Measurements from ENCODE around the gene URB2. TPM values are rescaled to one million over a fixed set of nuclear protein-coding genes. Genes with fewer than 3 reads are reported as not detected.

Gene URB2
- total RNA-seq, 1 experiment from 2014 or later, result 19.7 TPM

- H3K27ac Mint-ChIP-seq (ENCODE audit: unreplicated experiment), result no peak overlapping the region
- no peaks in the 10 kb centered on the region for H3K27me3 Mint-ChIP-seq (ENCODE audit: insufficient read depth, unreplicated experiment)
- H3K4me3 ChIP-seq (ENCODE audit: low read depth, low read length), result no peak overlapping the region
- H3K36me3 Mint-ChIP-seq (ENCODE audit: insufficient read depth, unreplicated experiment), result peaks cover 34% of the 10 kb centered on the region
- H3K9me3 Mint-ChIP-seq (ENCODE audit: unreplicated experiment), result no peaks in the 10 kb centered on the region
- H3K9me3 ChIP-seq, result no peaks in the 10 kb centered on the region
- DNase-seq, result no peak
- CTCF ChIA-PET, result no interaction called here
- H3K4me1 ChIP-seq, result no peaks in the 10 kb centered on the region
- POLR2A ChIA-PET, result no interaction called here
- no peaks in the 10 kb centered on the region for H3K4me1 Mint-ChIP-seq (ENCODE audit: low read depth, unreplicated experiment)
- TF ChIP-seq CTCF (IDR thresholded peaks at IDR 0.05; ENCODE audit: insufficient read depth in 1 of 2, low read depth in 1 of 2, low read length in 1 of 2, severe bottlenecking in 1 of 2, unreplicated experiment in 1 of 2), result no peak
- no TSS peak for BruUV-seq (replicated peaks)
- intact Hi-C loops (cut with micrococcal nuclease; ENCODE audit: unreplicated experiment), result no loop called here
- H3K4me3 Mint-ChIP-seq (ENCODE audit: unreplicated experiment), result no peak overlapping the region
- H3K27me3 ChIP-seq (replicated peaks; ENCODE audit: control insufficient read depth, insufficient read depth, low read length), result no peaks in the 10 kb centered on the region
- H3K36me3 ChIP-seq (ENCODE audit: control insufficient read depth, insufficient read depth, low read length), result no peaks in the 10 kb centered on the region; the same call in 1 of the 2 replicates
These were observed 17.5 kb upstream of the URB2 start for GRCh38 chr1:229608590-229608989.

DNA sequence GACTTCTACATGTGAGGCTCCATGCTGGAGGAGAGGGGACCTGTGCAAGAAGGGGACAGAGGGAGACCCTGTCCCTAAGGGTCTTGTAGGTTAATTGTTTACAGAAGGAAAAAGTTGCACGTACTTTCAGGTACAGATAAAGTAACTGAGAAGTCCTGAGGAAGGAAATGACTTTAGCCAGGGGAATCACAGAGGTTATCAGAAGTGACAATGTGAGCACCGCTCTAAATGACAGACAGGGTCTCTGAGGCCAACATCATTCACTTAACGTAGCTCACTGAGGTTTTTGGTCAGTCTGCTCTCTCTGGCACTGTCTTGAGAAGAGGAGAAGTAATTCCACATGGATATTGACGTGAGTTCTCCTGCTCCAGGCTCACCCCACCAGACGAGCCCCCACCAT, 12.1 kb upstream of the URB2 start:
- no peaks in the 10 kb centered on the region for H3K9me3 Mint-ChIP-seq (ENCODE audit: unreplicated experiment)
- no peak for TF ChIP-seq CTCF (IDR thresholded peaks at IDR 0.05; ENCODE audit: insufficient read depth in 1 of 2, low read depth in 1 of 2, low read length in 1 of 2, severe bottlenecking in 1 of 2, unreplicated experiment in 1 of 2)
- H3K9me3 ChIP-seq, result no peaks in the 10 kb centered on the region
- no peaks in the 10 kb centered on the region for H3K27me3 Mint-ChIP-seq (ENCODE audit: insufficient read depth, unreplicated experiment)
- H3K4me1 Mint-ChIP-seq (ENCODE audit: low read depth, unreplicated experiment), result no peaks in the 10 kb centered on the region
- BruUV-seq (replicated peaks), result no TSS peak
- ChIA-PET POLR2A (no interaction called here), CTCF (no interaction called here)
- no peak overlapping the region for H3K4me3 ChIP-seq (ENCODE audit: low read depth, low read length)
- H3K4me1 ChIP-seq, result no peaks in the 10 kb centered on the region
- intact Hi-C loops (cut with micrococcal nuclease; ENCODE audit: unreplicated experiment), result no loop called here
- H3K27ac Mint-ChIP-seq (ENCODE audit: unreplicated experiment), result no peak overlapping the region
- no peaks in the 10 kb centered on the region for H3K36me3 ChIP-seq (ENCODE audit: control insufficient read depth, insufficient read depth, low read length)
- H3K4me3 Mint-ChIP-seq (ENCODE audit: unreplicated experiment), result no peak overlapping the region
- peaks cover 26% of the 10 kb centered on the region for H3K36me3 Mint-ChIP-seq (ENCODE audit: insufficient read depth, unreplicated experiment)
- H3K27me3 ChIP-seq (replicated peaks; ENCODE audit: control insufficient read depth, insufficient read depth, low read length), result no peaks in the 10 kb centered on the region
- DNase-seq, result no peak

DNA sequence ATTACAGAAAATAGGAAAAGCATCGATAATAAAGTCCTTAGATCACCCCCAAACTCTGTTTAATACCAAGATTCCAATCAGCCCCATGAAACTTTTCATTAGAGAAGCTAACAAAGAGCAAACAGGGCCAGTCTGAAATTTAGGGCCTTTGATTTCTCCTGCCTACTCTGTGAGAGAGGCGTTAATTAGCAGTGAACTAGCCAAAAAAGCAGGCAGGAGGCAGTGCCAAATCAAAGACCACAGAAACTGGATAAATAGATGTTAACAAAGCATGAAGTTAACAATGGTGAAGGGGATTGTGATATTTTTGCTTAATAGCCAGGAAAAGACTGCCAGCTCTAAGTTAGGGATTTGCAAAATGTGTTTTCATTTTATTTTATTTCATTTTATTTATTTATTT, 11.3 kb upstream of the URB2 start:
- intact Hi-C loops (cut with micrococcal nuclease; ENCODE audit: unreplicated experiment), result no loop called here
- BruUV-seq (replicated peaks), result no TSS peak
- no peaks in the 10 kb centered on the region for H3K4me1 Mint-ChIP-seq (ENCODE audit: low read depth, unreplicated experiment)
- no peaks in the 10 kb centered on the region for H3K27me3 Mint-ChIP-seq (ENCODE audit: insufficient read depth, unreplicated experiment)
- TF ChIP-seq CTCF (IDR thresholded peaks at IDR 0.05; ENCODE audit: insufficient read depth in 1 of 2, low read depth in 1 of 2, low read length in 1 of 2, severe bottlenecking in 1 of 2, unreplicated experiment in 1 of 2), result no peak
- no peaks in the 10 kb centered on the region for H3K9me3 Mint-ChIP-seq (ENCODE audit: unreplicated experiment)
- H3K36me3 Mint-ChIP-seq (ENCODE audit: insufficient read depth, unreplicated experiment), result peaks cover 20% of the 10 kb centered on the region
- Histone ChIP-seq H3K4me1 (no peaks in the 10 kb centered on the region), H3K36me3 (ENCODE audit: control insufficient read depth, insufficient read depth, low read length) (no peaks in the 10 kb centered on the region), H3K4me3 (ENCODE audit: low read depth, low read length) (no peak overlapping the region), H3K9me3 (no peaks in the 10 kb centered on the region), H3K27me3 (replicated peaks; ENCODE audit: control insufficient read depth, insufficient read depth, low read length) (no peaks in the 10 kb centered on the region)
- DNase-seq, result no peak
- no peak overlapping the region for H3K27ac Mint-ChIP-seq (ENCODE audit: unreplicated experiment)
- POLR2A ChIA-PET, result no interaction called here
- H3K4me3 Mint-ChIP-seq (ENCODE audit: unreplicated experiment), result no peak overlapping the region
- CTCF ChIA-PET, result no interaction called here
